DMS153 treated with DMSO at 0.1 percent for 48 hours (cell line): Measurements from ENCODE around the gene MEAK7.

Experiments
- DNase-seq: peaks from one replicate; lab custom pipeline; 2025; ENCODE audit not compliant: unreplicated experiment; lab: John Stamatoyannopoulos, UW

MEAK7 gene

GRCh38 chr16:84471316-84471715 lies 33.1 kb downstream of the MEAK7 start:
- DNase-seq = no peak

GRCh38 chr16:84467709-84468108 lies 36.8 kb downstream of the MEAK7 start:
- DNase-seq = no peak

GRCh38 chr16:84467256-84467655 lies 37.2 kb downstream of the MEAK7 start:
- DNase-seq = no peak

- no peak for DNase-seq
Measured at GRCh38 chr16:84466692-84467091, 37.8 kb downstream of the MEAK7 start.

- no peak for DNase-seq
Measured at GRCh38 chr16:84465154-84465553, 39.3 kb downstream of the MEAK7 start.

GRCh38 chr16:84464116-84464515 lies 40.3 kb downstream of the MEAK7 start:
- DNase-seq = no peak

GRCh38 chr16:84463221-84463620 lies 41.2 kb downstream of the MEAK7 start:
- DNase-seq = no peak

GRCh38 chr16:84462296-84463210 lies 41.9 kb downstream of the MEAK7 start:
- DNase-seq = no peak

- no peak for DNase-seq
Measured at GRCh38 chr16:84461413-84462295, 42.8 kb downstream of the MEAK7 start.

- no peak for DNase-seq
Measured at GRCh38 chr16:84461029-84461412, 43.4 kb downstream of the MEAK7 start.

GRCh38 chr16:84460406-84461028 lies 43.9 kb downstream of the MEAK7 start:
- DNase-seq = no peak

GRCh38 chr16:84459941-84460405 lies 44.5 kb downstream of the MEAK7 start:
- no peak for DNase-seq

- DNase-seq = no peak
Measured at GRCh38 chr16:84459533-84459894, 44.9 kb downstream of the MEAK7 start.

GRCh38 chr16:84458606-84459532 lies 45.6 kb downstream of the MEAK7 start:
- no peak for DNase-seq

- DNase-seq = no peak
Measured at GRCh38 chr16:84455031-84455430, 49.4 kb downstream of the MEAK7 start.
